Stimulated activated CD4-positive, alpha-beta T cell treated with anti-CD3 and anti-CD28 coated beads, TNF-alpha, amount 100 ng/mL, for 1 hour (primary cell): ENCODE data around the gene MKLN1.
"Not testable (repeated sequence)": the region's sequence is repeated elsewhere in the genome, so short reads cannot be mapped to it uniquely, and the experiment has no call there.

Source experiments
- DNase-seq, 3 donors: peaks; one replicate each; pipeline ENCODE4 v3.0.0-alpha.2; 2020; ENCODE audit warnings: low read depth in 3 of 3, low spot score in 1 of 3

Gene MKLN1

GRCh38 chr7:131513245-131514061 is 185.8 kb downstream of the MKLN1 start:
- DNase-seq, result peak; percentile 36 to 65 (median 50)

DNA sequence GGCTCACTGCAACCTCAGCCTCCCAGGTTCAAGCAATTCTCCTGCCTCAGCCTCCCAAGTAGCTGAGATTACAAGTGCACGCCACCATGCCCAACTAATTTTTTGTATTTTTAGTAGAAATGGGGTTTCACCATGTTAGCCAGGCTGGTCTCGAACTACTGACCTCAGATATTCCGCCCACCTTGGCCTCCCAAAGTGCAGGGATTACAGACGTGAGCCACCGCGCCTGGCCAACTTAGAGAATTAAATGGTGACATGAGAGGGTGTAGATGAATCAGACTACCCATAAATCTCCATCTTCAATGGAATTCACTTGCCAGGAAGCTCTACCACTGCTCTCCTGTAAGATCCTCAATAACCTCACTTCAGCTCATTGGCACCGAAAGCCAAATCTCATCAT is 187.8 kb downstream of the MKLN1 start:
- DNase-seq, result not testable (repeated sequence)

DNA sequence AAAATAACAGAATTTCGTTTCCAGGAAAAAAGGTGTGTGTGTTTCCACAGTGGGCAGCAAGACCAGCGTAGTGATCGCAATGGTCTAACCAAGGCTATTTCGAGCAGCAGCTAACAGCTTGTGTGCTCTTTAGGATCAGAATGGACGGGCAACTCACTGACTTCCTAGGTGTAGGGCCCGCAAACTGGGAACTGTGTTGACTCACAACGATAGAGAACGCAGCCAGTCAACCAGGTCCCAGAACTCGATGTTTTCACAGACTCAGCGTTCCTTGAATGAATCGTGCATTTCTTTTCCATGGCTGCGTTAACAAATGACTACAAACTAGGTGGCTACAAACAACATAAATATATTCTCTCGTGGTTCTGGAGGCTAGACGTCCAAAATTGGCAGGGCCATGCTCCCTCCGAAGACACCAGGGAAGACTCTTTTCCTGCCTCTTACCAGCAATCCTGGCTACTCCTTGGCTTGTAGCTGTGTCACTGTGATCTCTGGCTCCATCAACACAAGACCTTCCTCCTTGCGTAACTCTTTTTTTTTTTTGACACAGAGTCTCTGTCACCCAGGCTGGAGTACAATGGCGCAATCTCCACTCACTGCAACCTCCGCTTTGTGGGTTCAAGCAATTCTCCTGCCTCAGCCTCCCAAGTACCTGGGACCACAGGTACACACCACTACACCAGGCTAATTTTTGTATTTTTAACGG is 189.7 kb downstream of the MKLN1 start:
- no peak for DNase-seq

DNA sequence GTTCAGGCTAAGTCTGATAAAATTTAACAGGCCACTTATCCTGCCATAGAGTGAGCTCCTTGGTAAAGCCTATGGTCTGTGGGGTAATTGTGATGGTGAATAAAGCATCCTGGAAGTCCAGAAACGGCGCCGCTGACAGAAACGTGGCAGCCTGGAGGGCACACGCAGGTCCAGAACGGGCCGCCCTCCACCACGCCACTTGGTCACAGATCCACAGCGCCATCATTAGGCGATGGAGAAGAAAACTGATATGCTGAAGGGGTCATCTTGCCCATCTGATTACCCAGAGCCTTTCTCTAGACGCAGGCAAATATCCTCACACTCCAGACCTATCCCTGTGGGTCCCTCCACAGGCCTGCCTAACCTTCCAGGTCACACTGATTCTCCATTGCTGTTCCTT is 190.9 kb downstream of the MKLN1 start:
- no peak for DNase-seq

DNA sequence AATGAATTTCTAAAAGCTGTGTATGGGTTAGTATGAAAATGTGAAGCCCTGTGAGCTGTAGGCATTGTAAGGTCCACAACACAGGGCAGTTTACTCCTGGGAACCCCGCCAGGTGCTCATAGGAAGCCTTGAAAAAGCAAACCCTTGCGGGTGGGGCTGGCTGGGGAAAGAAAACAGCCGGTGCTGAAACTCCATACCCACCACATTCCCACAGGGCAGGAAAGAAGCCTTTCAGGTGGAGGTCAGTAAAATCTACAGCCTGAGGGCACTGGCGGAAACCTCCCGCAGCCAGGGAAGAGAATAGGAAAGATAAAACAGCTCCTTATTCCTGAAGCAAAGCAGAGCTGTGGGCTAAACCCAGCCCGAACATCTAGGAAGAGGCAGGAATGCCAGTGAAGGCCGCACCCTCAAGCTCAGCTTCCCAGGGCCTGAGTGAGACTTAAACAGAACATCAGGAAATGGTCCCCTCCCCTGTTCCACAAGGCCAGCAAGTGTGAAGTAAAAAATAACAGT is 194.0 kb downstream of the MKLN1 start:
- DNase-seq, result no peak

DNA sequence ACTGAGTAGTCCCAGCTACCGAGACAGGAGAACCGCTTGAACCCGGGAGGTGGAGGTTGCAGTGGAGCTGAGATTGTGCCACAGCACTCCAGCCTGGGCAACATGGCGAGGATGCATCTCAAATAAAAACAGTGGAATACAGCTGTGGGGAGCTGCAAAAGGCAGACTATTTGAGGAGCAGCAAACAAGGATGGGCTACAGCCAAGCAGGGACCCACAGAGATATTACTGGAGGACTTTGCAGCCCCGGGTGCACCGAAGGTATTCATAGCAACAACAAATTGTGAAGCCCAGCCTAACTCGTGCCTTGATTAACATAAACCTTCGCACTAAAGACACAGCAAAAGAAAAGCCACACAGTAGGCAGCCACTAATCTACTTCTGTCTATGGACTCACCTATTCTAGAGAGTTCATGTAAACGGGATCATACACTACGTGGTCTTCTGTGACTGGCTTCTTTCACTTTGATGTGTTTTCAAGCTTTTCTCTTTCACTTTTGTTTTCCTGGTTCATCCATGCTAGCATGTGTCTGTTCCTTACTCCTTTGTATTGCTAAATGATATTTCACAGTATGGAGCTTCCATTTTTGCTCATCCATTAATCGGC is 194.8 kb downstream of the MKLN1 start:
- DNase-seq, result no peak

GRCh38 chr7:131524115-131524514 is 196.4 kb downstream of the MKLN1 start:
- no peak for DNase-seq

GRCh38 chr7:131524703-131525102 is 197.0 kb downstream of the MKLN1 start:
- DNase-seq, result no peak

DNA sequence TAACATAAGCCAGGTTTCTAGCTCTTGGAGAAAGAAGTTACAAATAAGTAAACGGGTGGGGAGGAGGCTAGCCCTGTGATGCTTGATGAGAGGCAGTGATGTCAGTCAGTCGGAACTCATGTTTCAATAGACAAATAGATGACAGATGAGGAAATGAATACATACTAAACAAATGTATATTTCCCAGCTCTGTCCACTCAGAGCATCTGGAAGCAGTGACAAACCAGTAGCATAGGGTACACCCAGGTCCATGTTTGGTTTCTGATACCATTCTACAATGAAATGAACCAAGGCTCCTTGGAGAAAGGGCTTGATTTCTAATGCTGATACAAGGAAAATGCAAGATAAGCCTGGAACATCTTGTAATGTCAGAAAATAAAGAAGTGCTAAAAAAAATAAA is 198.1 kb downstream of the MKLN1 start:
- no peak for DNase-seq

DNA sequence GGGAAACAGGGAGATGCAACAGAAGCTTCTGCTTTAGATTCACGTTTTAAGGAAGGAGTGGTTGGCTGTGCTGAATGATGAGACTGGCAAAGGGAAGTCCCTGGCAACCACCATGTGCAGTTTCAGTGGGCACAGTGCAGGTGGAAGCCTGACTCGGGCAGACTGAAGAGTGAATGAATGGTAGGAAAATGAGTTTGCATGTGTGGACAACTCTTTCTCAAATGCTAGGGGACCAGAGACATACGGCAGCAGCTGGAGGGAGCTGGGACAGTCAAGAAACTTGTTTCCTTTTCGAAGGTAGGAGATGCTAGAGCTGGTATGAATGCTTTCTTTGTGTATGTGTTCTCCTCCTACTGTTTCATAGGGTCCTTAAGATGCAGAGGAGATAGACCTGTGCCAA is 199.8 kb downstream of the MKLN1 start:
- DNase-seq, result no peak

DNA sequence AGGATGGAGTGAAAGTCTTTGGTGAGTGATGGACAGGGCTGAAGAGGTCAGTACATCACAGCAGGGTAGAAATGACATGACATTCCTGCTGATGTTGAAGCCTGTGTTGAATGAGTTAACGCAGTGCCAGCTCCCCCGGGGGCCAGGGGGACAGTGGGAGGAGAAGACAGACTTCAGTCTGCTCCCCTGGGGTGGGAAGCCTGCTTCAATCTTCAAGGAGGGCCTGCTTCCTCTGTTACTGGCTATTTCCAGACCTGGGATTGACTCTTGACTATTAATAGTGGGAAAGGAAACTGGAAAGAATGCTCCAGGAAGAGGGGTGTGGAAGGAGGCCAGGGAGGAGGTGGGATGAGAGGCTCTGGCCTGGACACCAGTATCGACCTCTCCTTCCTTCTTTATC is 201.5 kb downstream of the MKLN1 start:
- DNase-seq, result no peak

GRCh38 chr7:131529617-131530016 is 201.9 kb downstream of the MKLN1 start:
- no peak for DNase-seq

- no peak for DNase-seq
These were observed 202.5 kb downstream of the MKLN1 start for GRCh38 chr7:131530137-131530536.

DNA sequence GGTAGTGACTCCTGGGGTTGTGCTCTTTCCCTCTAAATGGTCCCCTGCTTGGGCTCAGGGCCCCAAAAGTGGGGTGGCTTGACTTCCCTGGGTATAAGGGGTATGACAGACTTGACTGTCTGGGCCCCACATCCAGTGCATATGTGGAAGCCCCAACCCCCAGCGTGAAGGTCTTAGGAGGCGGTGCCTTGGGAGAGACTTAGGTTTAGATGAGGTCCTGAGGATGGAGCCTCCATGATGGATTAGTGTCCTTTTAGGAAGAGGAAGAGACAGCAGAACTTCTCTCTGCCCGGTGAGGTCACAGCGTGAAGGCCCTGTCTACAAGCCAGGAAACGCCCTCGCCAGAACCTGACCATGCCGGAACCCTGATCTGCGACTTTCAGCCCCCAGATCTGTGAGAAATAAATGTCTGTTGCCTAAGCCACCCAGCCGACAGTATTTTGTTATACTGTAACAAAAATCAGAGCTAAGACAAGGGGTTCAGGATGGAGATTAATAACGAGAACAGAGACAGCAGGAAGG is 205.0 kb downstream of the MKLN1 start:
- DNase-seq, result no peak

- DNase-seq, result no peak
These were observed 205.5 kb downstream of the MKLN1 start for GRCh38 chr7:131533151-131533559.

GRCh38 chr7:131533566-131534561 is 206.2 kb downstream of the MKLN1 start:
- DNase-seq, result no peak

DNA sequence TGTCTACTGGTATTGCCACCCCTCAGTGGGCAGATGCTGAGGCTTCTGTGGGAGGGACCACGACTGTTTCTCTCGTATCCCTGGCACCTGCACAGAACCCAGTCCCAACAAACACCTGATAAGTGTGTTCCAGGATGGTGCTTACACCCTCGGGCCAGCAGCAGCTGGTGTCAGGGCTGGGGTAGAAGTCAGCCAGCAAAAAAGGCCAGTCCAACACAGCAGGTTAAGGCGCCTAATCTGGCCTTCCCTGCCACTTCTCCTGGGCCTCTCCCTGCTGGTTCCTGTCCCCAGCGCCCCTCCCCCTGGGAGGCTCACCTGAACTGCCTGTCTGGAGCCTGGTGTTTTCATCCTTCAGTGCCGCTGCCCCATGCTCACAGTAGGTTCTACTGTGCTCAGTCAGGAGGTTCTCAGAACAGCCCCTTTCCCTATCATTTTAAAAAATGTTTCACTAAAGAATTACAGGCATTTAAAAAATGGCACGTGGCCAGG is 208.7 kb downstream of the MKLN1 start:
- no peak for DNase-seq

DNA sequence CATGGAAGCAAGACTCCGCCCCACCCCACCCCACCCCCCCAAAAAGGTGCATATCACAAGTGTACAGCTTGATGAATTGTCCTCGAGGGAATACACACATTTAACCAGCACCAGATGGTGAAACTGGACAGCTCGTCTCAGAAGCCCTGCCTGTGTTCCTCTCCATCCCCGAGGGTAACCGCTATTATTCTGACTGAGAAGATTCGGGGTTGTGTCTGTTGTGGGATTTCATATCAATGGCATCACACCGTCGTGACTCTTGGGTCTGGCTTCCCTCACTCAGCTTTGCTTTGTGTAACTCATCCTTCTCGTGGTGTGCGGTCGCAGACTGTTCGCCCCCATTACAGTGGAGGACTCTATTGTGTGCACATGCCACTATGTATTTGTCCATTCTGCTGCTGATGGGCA is 209.9 kb downstream of the MKLN1 start:
- no peak for DNase-seq

GRCh38 chr7:131538071-131538812 is 210.6 kb downstream of the MKLN1 start:
- DNase-seq, result no peak

DNA sequence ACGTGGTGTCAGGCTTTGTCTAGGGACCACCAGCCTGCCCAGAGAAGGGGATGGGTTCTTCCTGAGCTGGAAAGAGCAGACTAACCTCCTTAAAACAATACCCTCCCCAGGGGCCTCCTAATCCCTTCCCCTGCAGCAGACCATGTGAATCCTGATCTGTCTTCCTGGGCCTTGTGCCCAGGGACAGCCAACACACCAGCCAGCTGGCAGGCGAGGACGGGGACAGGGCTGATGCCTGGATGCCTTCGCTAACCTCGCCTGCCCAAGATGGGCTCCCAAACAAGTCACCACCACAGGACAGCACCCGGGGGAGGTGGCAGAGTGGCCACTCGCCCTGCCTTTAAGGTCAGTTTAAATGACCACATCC is 211.1 kb downstream of the MKLN1 start:
- DNase-seq, result no peak
